ENCODE data around the gene MAML3.

Gene MAML3

GRCh38 chr4:140066031-140066930, 87.7 kb downstream of the MAML3 start:
- no peak for DNase-seq (ENCODE audit: low read depth in 1 of 2, low spot score in 1 of 2)
- TF ChIP-seq POLR2AphosphoS5 (IDR thresholded peaks at IDR 0.05; ENCODE audit: low read depth) (no peak), GABPA (IDR thresholded peaks at IDR 0.05; ENCODE audit: low read depth) (no peak), SPI1 (IDR thresholded peaks at IDR 0.05; ENCODE audit: borderline replicate concordance, low read depth) (no peak), CTCF (IDR thresholded peaks at IDR 0.05; ENCODE audit: insufficient read depth, low read length) (no peak), REST (IDR thresholded peaks at IDR 0.05; ENCODE audit: insufficient replicate concordance, low read depth) (no peak)
- no peak overlapping the region for H3K4me3 ChIP-seq (replicated peaks; ENCODE audit: insufficient read depth, low read length)
- no peaks in the 10 kb centered on the region for H3K27me3 ChIP-seq (ENCODE audit: insufficient read depth, poor library complexity, severe bottlenecking)
- H3K27ac ChIP-seq (replicated peaks) = no peak overlapping the region

GRCh38 chr4:140065393-140065792, 88.6 kb downstream of the MAML3 start:
- no peak overlapping the region for H3K27ac ChIP-seq (replicated peaks)
- no peak for TF ChIP-seq SPI1 (IDR thresholded peaks at IDR 0.05; ENCODE audit: borderline replicate concordance, low read depth)
- TF ChIP-seq POLR2AphosphoS5 (IDR thresholded peaks at IDR 0.05; ENCODE audit: low read depth) = no peak
- TF ChIP-seq REST (IDR thresholded peaks at IDR 0.05; ENCODE audit: insufficient replicate concordance, low read depth) = no peak
- no peak for TF ChIP-seq GABPA (IDR thresholded peaks at IDR 0.05; ENCODE audit: low read depth)
- no peak for TF ChIP-seq CTCF (IDR thresholded peaks at IDR 0.05; ENCODE audit: insufficient read depth, low read length)
- no peak overlapping the region for H3K4me3 ChIP-seq (replicated peaks; ENCODE audit: insufficient read depth, low read length)
- H3K27me3 ChIP-seq (ENCODE audit: insufficient read depth, poor library complexity, severe bottlenecking) = no peaks in the 10 kb centered on the region
- DNase-seq (ENCODE audit: low read depth in 1 of 2, low spot score in 1 of 2) = no peak

GRCh38 chr4:140061659-140062289, 92.2 kb downstream of the MAML3 start:
- no peak for DNase-seq (ENCODE audit: low read depth in 1 of 2, low spot score in 1 of 2)

More at GRCh38 chr4:140061659-140062289, 92.2 kb downstream of the MAML3 start:
- H3K4me3 ChIP-seq (replicated peaks; ENCODE audit: insufficient read depth, low read length) = no peak overlapping the region
- no peaks in the 10 kb centered on the region for H3K27me3 ChIP-seq (ENCODE audit: insufficient read depth, poor library complexity, severe bottlenecking)
- no peak for TF ChIP-seq REST (IDR thresholded peaks at IDR 0.05; ENCODE audit: insufficient replicate concordance, low read depth)
- H3K27ac ChIP-seq (replicated peaks) = no peak overlapping the region

Measured in HL-60 (cell line).